ENCODE measurements around the gene CD44.

Gene CD44

GRCh38 chr11:35114906-35115687 lies 23.9 kb upstream of the CD44 start:
- no peaks in the 10 kb centered on the region for H3K9me3 ChIP-seq (ENCODE audit: control insufficient read depth, low read length)
- H3K4me1 ChIP-seq (ENCODE audit: control insufficient read depth, insufficient read depth, low read length) = peaks cover 26% of the 10 kb centered on the region
- no peak overlapping the region for H3K9ac ChIP-seq (ENCODE audit: low read length)
- H3K27me3 ChIP-seq (ENCODE audit: control insufficient read depth, insufficient read depth, low read length) = no peaks in the 10 kb centered on the region
- H3K4me3 ChIP-seq (ENCODE audit: low read length) = no peak overlapping the region
- no peaks in the 10 kb centered on the region for H3K36me3 ChIP-seq (ENCODE audit: control insufficient read depth, insufficient read depth, low read length)

- Histone ChIP-seq H3K27me3 (ENCODE audit: control insufficient read depth, insufficient read depth, low read length) (no peaks in the 10 kb centered on the region), H3K4me1 (ENCODE audit: control insufficient read depth, insufficient read depth, low read length) (peaks cover 24% of the 10 kb centered on the region), H3K4me3 (ENCODE audit: low read length) (no peak overlapping the region), H3K9me3 (ENCODE audit: control insufficient read depth, low read length) (no peaks in the 10 kb centered on the region), H3K36me3 (ENCODE audit: control insufficient read depth, insufficient read depth, low read length) (no peaks in the 10 kb centered on the region), H3K9ac (ENCODE audit: low read length) (no peak overlapping the region)
Observed at GRCh38 chr11:35115688-35116030, 23.3 kb upstream of the CD44 start.

- Histone ChIP-seq H3K4me1 (ENCODE audit: control insufficient read depth, insufficient read depth, low read length) (peaks cover 18% of the 10 kb centered on the region), H3K36me3 (ENCODE audit: control insufficient read depth, insufficient read depth, low read length) (no peaks in the 10 kb centered on the region), H3K4me3 (ENCODE audit: low read length) (no peak overlapping the region), H3K9me3 (ENCODE audit: control insufficient read depth, low read length) (no peaks in the 10 kb centered on the region), H3K27me3 (ENCODE audit: control insufficient read depth, insufficient read depth, low read length) (no peaks in the 10 kb centered on the region), H3K9ac (ENCODE audit: low read length) (no peak overlapping the region)
Observed at GRCh38 chr11:35116245-35116644, 22.7 kb upstream of the CD44 start.

- H3K27me3 ChIP-seq (ENCODE audit: control insufficient read depth, insufficient read depth, low read length) = no peaks in the 10 kb centered on the region
- no peak overlapping the region for H3K4me3 ChIP-seq (ENCODE audit: low read length)
- H3K9me3 ChIP-seq (ENCODE audit: control insufficient read depth, low read length) = no peaks in the 10 kb centered on the region
- no peak overlapping the region for H3K9ac ChIP-seq (ENCODE audit: low read length)
- H3K36me3 ChIP-seq (ENCODE audit: control insufficient read depth, insufficient read depth, low read length) = no peaks in the 10 kb centered on the region
- peaks cover 11% of the 10 kb centered on the region for H3K4me1 ChIP-seq (ENCODE audit: control insufficient read depth, insufficient read depth, low read length)
Observed at GRCh38 chr11:35116762-35117640, 22.0 kb upstream of the CD44 start.

- Histone ChIP-seq H3K4me3 (ENCODE audit: low read length) (no peak overlapping the region), H3K4me1 (ENCODE audit: control insufficient read depth, insufficient read depth, low read length) (peaks cover 9% of the 10 kb centered on the region), H3K27me3 (ENCODE audit: control insufficient read depth, insufficient read depth, low read length) (no peaks in the 10 kb centered on the region), H3K9ac (ENCODE audit: low read length) (no peak overlapping the region), H3K9me3 (ENCODE audit: control insufficient read depth, low read length) (no peaks in the 10 kb centered on the region), H3K36me3 (ENCODE audit: control insufficient read depth, insufficient read depth, low read length) (no peaks in the 10 kb centered on the region)
Observed at GRCh38 chr11:35118906-35119305, 20.1 kb upstream of the CD44 start.

GRCh38 chr11:35121326-35121865 lies 17.6 kb upstream of the CD44 start:
- H3K4me3 ChIP-seq (ENCODE audit: low read length) = no peak overlapping the region

GRCh38 chr11:35122308-35122707 lies 16.7 kb upstream of the CD44 start:
- no peak overlapping the region for H3K9ac ChIP-seq (ENCODE audit: low read length)
- no peaks in the 10 kb centered on the region for H3K27me3 ChIP-seq (ENCODE audit: control insufficient read depth, insufficient read depth, low read length)
- no peaks in the 10 kb centered on the region for H3K4me1 ChIP-seq (ENCODE audit: control insufficient read depth, insufficient read depth, low read length)
- H3K9me3 ChIP-seq (ENCODE audit: control insufficient read depth, low read length) = no peaks in the 10 kb centered on the region
- no peak overlapping the region for H3K4me3 ChIP-seq (ENCODE audit: low read length)
- no peaks in the 10 kb centered on the region for H3K36me3 ChIP-seq (ENCODE audit: control insufficient read depth, insufficient read depth, low read length)

More at GRCh38 chr11:35121326-35121865, 17.6 kb upstream of the CD44 start:
- H3K27me3 ChIP-seq (ENCODE audit: control insufficient read depth, insufficient read depth, low read length) = no peaks in the 10 kb centered on the region
- no peak overlapping the region for H3K9ac ChIP-seq (ENCODE audit: low read length)
- H3K36me3 ChIP-seq (ENCODE audit: control insufficient read depth, insufficient read depth, low read length) = no peaks in the 10 kb centered on the region
- peaks cover 5% of the 10 kb centered on the region for H3K4me1 ChIP-seq (ENCODE audit: control insufficient read depth, insufficient read depth, low read length)
- no peaks in the 10 kb centered on the region for H3K9me3 ChIP-seq (ENCODE audit: control insufficient read depth, low read length)

- H3K9ac ChIP-seq (ENCODE audit: low read length) = no peak overlapping the region
- H3K4me3 ChIP-seq (ENCODE audit: low read length) = no peak overlapping the region
- H3K27me3 ChIP-seq (ENCODE audit: control insufficient read depth, insufficient read depth, low read length) = no peaks in the 10 kb centered on the region
- no peaks in the 10 kb centered on the region for H3K4me1 ChIP-seq (ENCODE audit: control insufficient read depth, insufficient read depth, low read length)
- no peaks in the 10 kb centered on the region for H3K9me3 ChIP-seq (ENCODE audit: control insufficient read depth, low read length)
- H3K36me3 ChIP-seq (ENCODE audit: control insufficient read depth, insufficient read depth, low read length) = no peaks in the 10 kb centered on the region
Observed at GRCh38 chr11:35126000-35126878, 12.7 kb upstream of the CD44 start.

GRCh38 chr11:35126879-35127581 lies 11.9 kb upstream of the CD44 start:
- Histone ChIP-seq H3K27me3 (ENCODE audit: control insufficient read depth, insufficient read depth, low read length) (no peaks in the 10 kb centered on the region), H3K36me3 (ENCODE audit: control insufficient read depth, insufficient read depth, low read length) (no peaks in the 10 kb centered on the region), H3K9ac (ENCODE audit: low read length) (no peak overlapping the region), H3K9me3 (ENCODE audit: control insufficient read depth, low read length) (no peaks in the 10 kb centered on the region), H3K4me1 (ENCODE audit: control insufficient read depth, insufficient read depth, low read length) (no peaks in the 10 kb centered on the region), H3K4me3 (ENCODE audit: low read length) (no peak overlapping the region)

- H3K9me3 ChIP-seq (ENCODE audit: control insufficient read depth, low read length) = no peaks in the 10 kb centered on the region
- no peaks in the 10 kb centered on the region for H3K36me3 ChIP-seq (ENCODE audit: control insufficient read depth, insufficient read depth, low read length)
- H3K27me3 ChIP-seq (ENCODE audit: control insufficient read depth, insufficient read depth, low read length) = no peaks in the 10 kb centered on the region
- no peak overlapping the region for H3K9ac ChIP-seq (ENCODE audit: low read length)
- H3K4me1 ChIP-seq (ENCODE audit: control insufficient read depth, insufficient read depth, low read length) = no peaks in the 10 kb centered on the region
- no peak overlapping the region for H3K4me3 ChIP-seq (ENCODE audit: low read length)
Observed at GRCh38 chr11:35127619-35128018, 11.4 kb upstream of the CD44 start.

- no peaks in the 10 kb centered on the region for H3K27me3 ChIP-seq (ENCODE audit: control insufficient read depth, insufficient read depth, low read length)
- no peak overlapping the region for H3K9ac ChIP-seq (ENCODE audit: low read length)
- H3K36me3 ChIP-seq (ENCODE audit: control insufficient read depth, insufficient read depth, low read length) = no peaks in the 10 kb centered on the region
- no peaks in the 10 kb centered on the region for H3K4me1 ChIP-seq (ENCODE audit: control insufficient read depth, insufficient read depth, low read length)
- H3K4me3 ChIP-seq (ENCODE audit: low read length) = no peak overlapping the region
- H3K9me3 ChIP-seq (ENCODE audit: control insufficient read depth, low read length) = no peaks in the 10 kb centered on the region
Observed at GRCh38 chr11:35131094-35131493, 7.9 kb upstream of the CD44 start.
